Common myeloid progenitor, CD34-positive (primary cell): ENCODE results near the gene ZNF329.

Source experiments
- CTCF ChIA-PET: fragments of 350-600 bp; sonication (Branson Sonifier 250); formaldehyde crosslinking; loops from one replicate; lab custom pipeline; 2021; ENCODE audit warnings: antibody characterized with exemption; lab: Charles Lee
- POLR2A ChIA-PET: fragments of 350-600 bp; sonication (Branson Sonifier 250); formaldehyde crosslinking; loops from one replicate; lab custom pipeline; 2021; ENCODE audit warnings: antibody characterized with exemption; lab: Charles Lee
- DNase-seq, 3 donors: peaks; one replicate each; pipeline versions ENCODE4 v3.0.0 to v3.0.0-alpha.2; 2013
- H3K27ac ChIP-seq, 2 experiments: 1 replicate in 1 of 2; 2 replicates in 1 of 2; pipeline ENCODE4 v1.7.0; 2013; ENCODE audit warnings: inconsistent platforms in 2 of 2, low read length in 2 of 2, mild to moderate bottlenecking in 2 of 2, low read depth in 1 of 2, moderate library complexity in 1 of 2; ENCODE audit not compliant: severe bottlenecking in 2 of 2, insufficient read depth in 1 of 2, poor library complexity in 1 of 2
- H3K27me3 ChIP-seq, 5 experiments: replicated peaks in 2 of 5; 1 replicate in 3 of 5; 2 replicates in 2 of 5; pipeline versions ENCODE4 v1.6.1 to v1.7.0; 2013; ENCODE audit warnings: low read length in 4 of 5, mild to moderate bottlenecking in 2 of 5, moderate library complexity in 2 of 5, inconsistent platforms in 1 of 5; ENCODE audit not compliant: insufficient read depth in 5 of 5, control insufficient read depth in 4 of 5
- H3K36me3 ChIP-seq, 4 experiments: 1 replicate in 2 of 4; 2 replicates in 2 of 4; pipeline versions ENCODE4 v1.6.1 to v1.7.0; 2013; ENCODE audit warnings: low read length in 3 of 4, control low read depth in 1 of 4, mild to moderate bottlenecking in 1 of 4; ENCODE audit not compliant: control insufficient read depth in 4 of 4, insufficient read depth in 4 of 4
- H3K4me1 ChIP-seq, 4 experiments: 1 replicate in 3 of 4; 2 replicates in 1 of 4; pipeline versions ENCODE4 v1.6.1 to v1.7.1; 2013; ENCODE audit warnings: low read length in 3 of 4, mild to moderate bottlenecking in 3 of 4, control low read depth in 1 of 4, inconsistent platforms in 1 of 4, moderate library complexity in 1 of 4; ENCODE audit not compliant: control insufficient read depth in 4 of 4, insufficient read depth in 4 of 4; ENCODE audit errors: control extremely low read depth in 1 of 4
- H3K4me3 ChIP-seq, 7 experiments: 1 replicate in 4 of 7; 2 replicates in 3 of 7; pipeline versions ENCODE4 v1.5.1 to v1.7.0; 2013; ENCODE audit warnings: mild to moderate bottlenecking in 7 of 7, low read length in 6 of 7, moderate library complexity in 6 of 7, inconsistent platforms in 2 of 7, low read depth in 2 of 7, control low read depth in 1 of 7; ENCODE audit not compliant: insufficient read depth in 4 of 7, control insufficient read depth in 1 of 7; ENCODE audit errors: extremely low read depth in 1 of 7
- H3K9me3 ChIP-seq, 5 experiments: 1 replicate in 4 of 5; 2 replicates in 1 of 5; pipeline versions ENCODE4 v1.6.1 to v1.7.1; 2013; ENCODE audit warnings: low read length in 4 of 5, mild to moderate bottlenecking in 2 of 5, inconsistent platforms in 1 of 5, low read depth in 1 of 5, moderate library complexity in 1 of 5; ENCODE audit not compliant: control insufficient read depth in 4 of 5, insufficient read depth in 2 of 5; ENCODE audit errors: control extremely low read depth in 1 of 5
- WGBS: methylation state at CpG from one replicate; pipeline ENCODE4 v1.1.5; 2013; ENCODE audit not compliant: insufficient coverage; 5-methylcytosine and 5-hydroxymethylcytosine counted together

ZNF329 gene

DNA sequence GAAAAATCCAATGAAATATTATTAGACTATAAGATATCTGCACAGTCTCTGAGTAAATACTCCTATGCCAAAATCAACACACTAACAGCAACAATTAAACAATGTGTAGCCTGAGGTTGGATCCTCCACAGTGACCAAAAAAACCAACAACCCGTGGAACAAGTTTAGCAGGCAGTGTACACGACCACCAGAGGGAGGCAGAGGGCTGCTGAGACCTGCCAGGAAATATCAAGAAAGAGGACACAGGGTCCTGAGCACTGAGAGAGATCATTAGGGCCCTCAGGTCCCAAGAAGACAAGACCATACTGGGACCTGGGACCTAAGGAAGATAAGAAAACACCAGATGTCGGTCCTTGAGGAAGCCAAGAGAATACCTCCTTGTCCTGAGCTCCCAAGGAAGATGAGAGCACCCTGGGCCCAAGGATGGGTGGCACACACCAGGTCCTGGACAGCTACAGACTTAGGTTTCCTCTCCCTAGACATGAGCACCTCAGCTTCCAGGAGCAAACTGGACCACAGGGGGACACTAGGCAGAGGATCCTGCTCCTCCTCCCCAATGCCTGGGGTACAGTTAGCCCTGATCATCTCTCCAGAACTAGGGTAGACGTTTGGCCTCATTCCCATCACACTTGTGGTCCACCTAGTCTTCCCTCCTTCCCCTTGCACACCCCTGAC lies 31.4 kb upstream of the ZNF329 start:
- Histone ChIP-seq H3K9me3 (peaks cover 9 to 69% (median 57%) of the 10 kb centered on the region in 5 experiments), H3K4me3 (peak overlapping the region; percentile 27 to 97 (median 66)), H3K27ac (peak overlapping the region in 1 of 2 experiments; percentile 95), H3K4me1 (peaks cover 0 to 20% (median 11%) of the 10 kb centered on the region in 4 experiments), H3K36me3 (peaks cover 15 to 35% (median 23%) of the 10 kb centered on the region in 4 experiments), H3K27me3 (no peaks in the 10 kb centered on the region)
- peak; percentile 67 to 81 (median 73) for DNase-seq
- CTCF ChIA-PET, result interaction anchor here (0.6 kb wide), 1 partner anchor 22 kb away, joined by 3 read pairs; no protein-coding TSS in a partner anchor
- POLR2A ChIA-PET, result no interaction called here
- WGBS, result 62% methylated on average over 4 of the region's 4 CpGs

GRCh38 chr19:58170860-58171259 lies 20.3 kb upstream of the ZNF329 start:
- H3K36me3 ChIP-seq, result no peaks in the 10 kb centered on the region
- CTCF ChIA-PET, result interaction anchor here (0.6 kb wide), 1 partner anchor 14 kb away, joined by 3 read pairs; no protein-coding TSS in a partner anchor
- no CpG with 5 or more reads among the region's 1 CpG for WGBS
- DNase-seq, result no peak
- peaks cover 16 to 73% (median 33%) of the 10 kb centered on the region in 5 experiments for H3K9me3 ChIP-seq
- no peak overlapping the region for H3K4me3 ChIP-seq
- H3K27ac ChIP-seq, result no peak overlapping the region
- no peaks in the 10 kb centered on the region for H3K4me1 ChIP-seq
- POLR2A ChIA-PET, result interaction anchor here (0.5 kb wide), 1 partner anchor 827 kb away, joined by 3 read pairs; no protein-coding TSS in a partner anchor
- H3K27me3 ChIP-seq, result no peaks in the 10 kb centered on the region

- H3K9me3 ChIP-seq, result peaks cover 21 to 68% (median 43%) of the 10 kb centered on the region in 5 experiments
- CTCF ChIA-PET, result no interaction called here
- no peak for DNase-seq
- H3K27me3 ChIP-seq, result no peaks in the 10 kb centered on the region
- no peak overlapping the region for H3K27ac ChIP-seq
- H3K4me3 ChIP-seq, result no peak overlapping the region
- H3K36me3 ChIP-seq, result no peaks in the 10 kb centered on the region
- POLR2A ChIA-PET, result no interaction called here
- no peaks in the 10 kb centered on the region for H3K4me1 ChIP-seq
- WGBS, result 55% methylated on average over 4 of the region's 4 CpGs
These were observed 16.2 kb upstream of the ZNF329 start for GRCh38 chr19:58166708-58167280.

GRCh38 chr19:58166268-58166667 lies 15.7 kb upstream of the ZNF329 start:
- ChIA-PET CTCF (no interaction called here), POLR2A (no interaction called here)
- no peak for DNase-seq
- no CpG with 5 or more reads among the region's 1 CpG for WGBS
- H3K4me1 ChIP-seq, result no peaks in the 10 kb centered on the region
- H3K4me3 ChIP-seq, result no peak overlapping the region
- H3K27ac ChIP-seq, result no peak overlapping the region
- H3K9me3 ChIP-seq, result peaks cover 22 to 72% (median 43%) of the 10 kb centered on the region in 5 experiments
- no peaks in the 10 kb centered on the region for H3K36me3 ChIP-seq
- H3K27me3 ChIP-seq, result no peaks in the 10 kb centered on the region

DNA sequence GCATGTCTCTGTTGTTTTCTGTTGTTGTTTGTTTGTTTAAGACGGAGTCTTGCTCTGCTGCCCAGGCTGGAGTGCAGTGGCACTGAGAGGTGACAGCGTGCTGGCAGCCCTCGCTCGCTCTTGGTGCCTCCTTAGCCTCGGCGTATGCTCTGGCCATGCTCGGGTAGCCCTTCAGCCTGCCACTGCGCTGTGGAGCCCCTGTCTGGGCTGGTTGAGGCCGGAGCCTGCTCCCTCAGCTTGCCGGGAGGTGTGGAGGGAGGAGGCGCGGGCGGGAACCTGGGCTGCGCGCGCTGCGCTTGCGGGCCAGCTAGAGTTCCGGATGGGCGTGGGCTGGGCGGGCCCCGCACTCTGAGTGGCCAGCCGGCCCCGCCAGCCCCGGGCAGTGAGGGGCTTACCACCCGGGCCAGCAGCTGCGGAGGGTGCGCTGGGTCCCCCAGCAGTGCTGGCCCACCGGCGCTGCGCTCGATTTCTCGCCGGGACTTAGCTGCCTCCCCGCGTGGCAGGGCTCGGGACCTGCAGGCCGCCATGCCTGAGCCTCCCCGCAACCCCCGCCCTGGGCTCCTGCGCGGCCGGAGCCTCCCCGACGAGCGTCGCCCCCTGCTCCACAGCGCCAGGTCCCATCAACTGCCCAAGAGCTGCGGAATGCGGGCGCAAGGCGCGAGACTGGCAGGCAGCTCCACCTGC lies 6.6 kb upstream of the ZNF329 start:
- POLR2A ChIA-PET, result no interaction called here
- Histone ChIP-seq H3K36me3 (no peaks in the 10 kb centered on the region), H3K27ac (no peak overlapping the region), H3K4me1 (peaks cover 0 to 15% (median 9%) of the 10 kb centered on the region in 4 experiments), H3K27me3 (no peaks in the 10 kb centered on the region), H3K4me3 (no peak overlapping the region), H3K9me3 (peaks cover 2 to 24% (median 3%) of the 10 kb centered on the region in 5 experiments)
- 93% methylated on average over 47 of the region's 53 CpGs for WGBS
- CTCF ChIA-PET, result interaction anchor here (1.0 to 6.3 kb wide), 2 partner anchors 14 to 135 kb away, joined by 3 to 61 read pairs; no protein-coding TSS in a partner anchor
- no peak for DNase-seq

DNA sequence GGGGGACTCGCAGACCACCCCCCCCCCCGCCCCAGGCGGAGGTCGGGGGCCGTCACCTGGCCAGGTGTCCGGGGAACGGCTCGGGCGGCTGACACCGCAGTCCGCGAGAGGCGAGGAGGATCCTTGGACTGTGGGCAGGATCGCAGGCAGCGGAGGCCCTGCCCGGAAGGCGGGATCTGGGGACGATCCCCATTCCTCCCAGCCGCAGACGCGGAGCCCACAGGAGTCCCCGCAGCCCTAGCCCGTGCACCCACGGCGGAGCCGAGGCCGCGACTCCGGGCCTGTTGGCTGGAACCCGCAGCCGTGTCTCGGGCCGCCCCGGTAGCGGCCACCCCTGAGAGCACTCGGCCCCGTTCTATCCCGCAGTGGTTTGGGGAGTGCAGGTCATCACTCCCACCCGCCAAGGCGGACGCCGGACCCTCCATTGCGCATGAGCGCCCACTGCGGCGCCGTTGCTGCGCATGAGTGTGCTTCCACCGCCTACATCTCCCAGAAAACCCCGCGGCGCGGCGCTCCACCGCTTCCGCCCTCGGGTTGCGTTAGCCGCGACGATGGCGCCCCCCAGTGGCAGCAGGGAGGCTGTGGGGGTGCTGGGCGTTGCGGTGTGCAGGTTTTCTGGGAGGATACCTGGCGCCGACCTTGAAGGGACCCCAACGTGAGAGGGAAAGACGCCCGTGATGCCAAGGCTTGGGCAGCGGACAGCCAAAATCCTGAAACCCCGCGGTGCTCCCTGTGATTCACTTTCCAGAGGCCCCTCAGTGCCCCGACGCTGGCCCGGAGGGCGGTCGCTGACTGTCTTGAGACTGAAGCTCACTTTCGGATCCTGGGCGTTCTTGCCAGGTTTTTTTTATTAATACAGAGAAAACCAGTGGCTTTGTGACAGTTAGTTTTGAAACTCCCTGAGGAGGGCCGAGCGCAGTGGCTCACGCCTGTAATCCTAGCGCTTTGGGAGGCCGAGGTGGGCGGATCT lies 4.4 kb upstream of the ZNF329 start:
- peaks cover 0 to 12% (median 0%) of the 10 kb centered on the region in 5 experiments for H3K9me3 ChIP-seq
- ChIA-PET CTCF (interaction anchor here (0.5 to 6.3 kb wide), 7 partner anchors 60 to 752 kb away, joined by 3 to 61 read pairs (median 3); partner anchors contain the start of gene ZNF606), POLR2A (no interaction called here)
- WGBS, result 6% methylated on average over 57 of the region's 85 CpGs
- no peaks in the 10 kb centered on the region for H3K27me3 ChIP-seq
- peak; percentile 91 to 96 (median 93) for DNase-seq
- H3K27ac ChIP-seq, result peak overlapping the region; percentile 61 to 79
- peaks cover 0 to 21% (median 12%) of the 10 kb centered on the region in 4 experiments for H3K4me1 ChIP-seq
- no peaks in the 10 kb centered on the region for H3K36me3 ChIP-seq
- peak overlapping the region; percentile 64 to 97 (median 94) for H3K4me3 ChIP-seq
